ENCODE results near the gene WDR33.

The WDR33 gene

DNA sequence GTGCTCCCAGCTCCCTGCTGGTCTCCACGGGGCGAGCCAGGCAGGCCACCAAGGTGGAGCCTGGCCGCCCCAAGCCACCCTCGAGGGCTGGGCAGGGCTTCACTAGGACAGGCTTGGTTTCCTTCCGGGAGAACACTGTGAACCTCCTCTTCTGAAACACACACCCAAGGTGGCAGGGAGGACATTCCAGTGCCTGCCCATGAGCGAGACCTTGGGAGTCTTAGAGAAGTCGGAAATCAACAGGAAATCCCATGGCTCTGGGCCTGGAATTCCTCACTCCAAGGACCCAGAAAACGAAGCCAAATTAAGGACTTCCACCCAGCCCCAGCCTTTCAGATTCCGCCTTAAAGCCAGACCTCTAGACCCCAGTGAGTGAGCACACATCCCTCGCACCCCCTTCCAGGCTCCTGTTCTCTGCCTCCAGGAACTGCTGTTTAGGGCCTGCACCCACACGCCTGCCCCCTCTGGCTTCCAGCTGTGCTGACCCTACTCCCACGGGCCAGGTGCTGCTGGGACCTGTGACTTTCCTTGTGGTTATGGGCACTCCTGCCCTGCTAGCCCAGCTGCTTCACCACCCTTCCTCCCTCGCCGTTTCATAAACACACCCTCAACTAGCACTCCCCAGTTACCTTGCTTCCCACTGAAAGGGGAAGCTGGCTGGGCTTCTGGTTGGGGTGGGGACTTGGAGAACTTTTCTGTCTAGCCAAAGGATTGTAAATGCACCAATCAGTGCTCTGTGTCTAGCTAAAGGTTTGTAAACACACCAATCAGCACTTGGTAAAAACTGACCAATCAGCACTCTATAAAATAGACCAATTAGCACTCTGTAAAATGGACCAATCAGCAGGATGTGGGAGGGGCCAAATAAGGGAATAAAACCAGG is 151.3 kb downstream of the WDR33 start:
- no peak overlapping the region for H3K9ac ChIP-seq (ENCODE audit: low read length)
- H3K9me3 ChIP-seq (replicated peaks; ENCODE audit: insufficient read depth, low read length) = no peaks in the 10 kb centered on the region
- no peak overlapping the region for H3K4me2 ChIP-seq (ENCODE audit: low read depth, low read length)
- H3K27ac ChIP-seq (ENCODE audit: low read length) = no peak overlapping the region
- no peak overlapping the region for H3K4me3 ChIP-seq (ENCODE audit: low read length)
- H3K9me2 ChIP-seq (replicated peaks; ENCODE audit: insufficient read depth, low read length) = no peaks in the 10 kb centered on the region
- DNase-seq = no peak
- no peak overlapping the region for H2AFZ ChIP-seq (ENCODE audit: low read length)
- no peaks in the 10 kb centered on the region for H3F3A ChIP-seq (ENCODE audit: insufficient read depth, low read length)
- H3K4me1 ChIP-seq (ENCODE audit: low read length) = no peaks in the 10 kb centered on the region
- no peaks in the 10 kb centered on the region for H3K79me2 ChIP-seq (ENCODE audit: low read length)
- H3K27me3 ChIP-seq (replicated peaks; ENCODE audit: insufficient read depth, low read length) = peaks cover 5% of the 10 kb centered on the region; the same call in 1 of the 2 replicates
- no peaks in the 10 kb centered on the region for H4K20me1 ChIP-seq (ENCODE audit: insufficient read depth, low read length)
- TF ChIP-seq, protein P1, sequence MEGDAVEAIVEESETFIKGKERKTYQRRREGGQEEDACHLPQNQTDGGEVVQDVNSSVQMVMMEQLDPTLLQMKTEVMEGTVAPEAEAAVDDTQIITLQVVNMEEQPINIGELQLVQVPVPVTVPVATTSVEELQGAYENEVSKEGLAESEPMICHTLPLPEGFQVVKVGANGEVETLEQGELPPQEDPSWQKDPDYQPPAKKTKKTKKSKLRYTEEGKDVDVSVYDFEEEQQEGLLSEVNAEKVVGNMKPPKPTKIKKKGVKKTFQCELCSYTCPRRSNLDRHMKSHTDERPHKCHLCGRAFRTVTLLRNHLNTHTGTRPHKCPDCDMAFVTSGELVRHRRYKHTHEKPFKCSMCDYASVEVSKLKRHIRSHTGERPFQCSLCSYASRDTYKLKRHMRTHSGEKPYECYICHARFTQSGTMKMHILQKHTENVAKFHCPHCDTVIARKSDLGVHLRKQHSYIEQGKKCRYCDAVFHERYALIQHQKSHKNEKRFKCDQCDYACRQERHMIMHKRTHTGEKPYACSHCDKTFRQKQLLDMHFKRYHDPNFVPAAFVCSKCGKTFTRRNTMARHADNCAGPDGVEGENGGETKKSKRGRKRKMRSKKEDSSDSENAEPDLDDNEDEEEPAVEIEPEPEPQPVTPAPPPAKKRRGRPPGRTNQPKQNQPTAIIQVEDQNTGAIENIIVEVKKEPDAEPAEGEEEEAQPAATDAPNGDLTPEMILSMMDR (IDR thresholded peaks at IDR 0.05; ENCODE audit: low read length) = no peak
- TF ChIP-seq EZH2 (optimal IDR thresholded peaks at IDR 0.05; ENCODE audit: low read depth, low read length) (no peak), EZH2phosphoT487 (IDR thresholded peaks at IDR 0.05; ENCODE audit: low read length) (no peak)
- H3K36me3 ChIP-seq (replicated peaks; ENCODE audit: insufficient read depth, low read length) = no peaks in the 10 kb centered on the region

DNA sequence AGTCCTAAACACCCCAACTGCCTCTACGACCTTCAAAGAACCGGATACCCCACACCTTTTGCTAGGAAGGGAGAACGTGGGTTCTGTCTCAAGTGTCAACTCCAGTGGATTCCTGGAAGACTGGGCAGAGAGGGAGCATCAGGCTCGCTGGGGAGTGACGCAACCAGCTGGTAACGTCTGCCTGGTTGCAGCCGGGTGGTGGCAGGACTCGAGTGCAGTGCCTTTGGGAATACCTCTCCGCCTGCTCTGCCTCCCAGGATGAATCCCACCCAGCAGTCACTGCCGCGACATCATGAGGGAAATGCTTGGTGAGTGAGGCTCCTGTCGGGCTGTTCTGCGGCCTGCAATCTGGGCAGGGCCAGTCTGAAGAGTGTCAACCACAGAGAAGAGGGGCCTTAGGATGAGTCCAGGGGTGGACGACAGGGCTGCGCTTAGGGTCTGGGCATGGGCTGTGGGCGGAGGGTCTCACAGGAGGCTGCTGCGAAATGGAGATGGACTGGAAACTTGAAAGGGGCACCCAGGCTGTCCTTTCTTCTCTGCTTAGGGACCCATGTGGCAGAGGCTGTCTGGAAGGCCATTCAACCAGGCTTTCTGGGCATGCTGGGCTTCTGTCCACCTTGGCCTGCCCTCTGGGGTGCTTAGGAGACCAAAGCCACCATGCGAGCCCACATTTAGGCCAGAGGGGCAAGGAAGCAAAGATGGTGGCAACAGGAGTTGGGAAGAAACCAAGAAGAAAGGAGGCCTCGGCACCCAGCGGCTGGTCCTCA is 152.1 kb downstream of the WDR33 start:
- H3K4me1 ChIP-seq (ENCODE audit: low read length) = no peaks in the 10 kb centered on the region
- H3K27me3 ChIP-seq (replicated peaks; ENCODE audit: insufficient read depth, low read length) = peaks cover 5% of the 10 kb centered on the region; the same call in 1 of the 2 replicates
- no peaks in the 10 kb centered on the region for H4K20me1 ChIP-seq (ENCODE audit: insufficient read depth, low read length)
- H3F3A ChIP-seq (ENCODE audit: insufficient read depth, low read length) = no peaks in the 10 kb centered on the region
- H3K9me3 ChIP-seq (replicated peaks; ENCODE audit: insufficient read depth, low read length) = no peaks in the 10 kb centered on the region
- no peak overlapping the region for H3K9ac ChIP-seq (ENCODE audit: low read length)
- DNase-seq = no peak
- H3K79me2 ChIP-seq (ENCODE audit: low read length) = no peaks in the 10 kb centered on the region
- no peaks in the 10 kb centered on the region for H3K36me3 ChIP-seq (replicated peaks; ENCODE audit: insufficient read depth, low read length)
- no peak overlapping the region for H3K27ac ChIP-seq (ENCODE audit: low read length)
- no peak overlapping the region for H3K4me3 ChIP-seq (ENCODE audit: low read length)
- H3K4me2 ChIP-seq (ENCODE audit: low read depth, low read length) = no peak overlapping the region
- TF ChIP-seq, protein P1 (IDR thresholded peaks at IDR 0.05; ENCODE audit: low read length) = no peak
- TF ChIP-seq EZH2phosphoT487 (IDR thresholded peaks at IDR 0.05; ENCODE audit: low read length) (no peak), EZH2 (optimal IDR thresholded peaks at IDR 0.05; ENCODE audit: low read depth, low read length) (no peak)
- H2AFZ ChIP-seq (ENCODE audit: low read length) = no peak overlapping the region
- no peaks in the 10 kb centered on the region for H3K9me2 ChIP-seq (replicated peaks; ENCODE audit: insufficient read depth, low read length)

DNA sequence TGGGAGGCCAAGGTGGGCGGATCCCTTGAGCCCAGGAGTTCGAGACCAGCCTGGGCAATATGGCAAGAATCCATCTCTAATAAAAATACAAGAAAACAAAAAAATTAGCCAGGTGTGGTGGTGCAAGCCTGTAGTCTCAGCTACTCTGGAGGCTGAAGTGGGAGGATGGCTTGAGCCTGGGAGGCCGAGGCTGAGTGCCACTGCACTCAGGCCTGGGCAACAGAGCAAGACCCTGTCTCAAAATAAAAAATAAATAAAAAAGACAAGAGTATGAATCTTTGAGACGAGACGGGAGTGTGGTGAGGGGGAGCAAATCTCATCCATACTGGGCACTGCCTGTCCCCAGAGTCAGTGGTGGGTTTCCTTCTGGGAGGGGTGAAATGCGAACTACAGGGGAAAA is 152.8 kb downstream of the WDR33 start:
- Histone ChIP-seq H3K9ac (ENCODE audit: low read length) (no peak overlapping the region), H2AFZ (ENCODE audit: low read length) (no peak overlapping the region), H3K4me2 (ENCODE audit: low read depth, low read length) (no peak overlapping the region), H4K20me1 (ENCODE audit: insufficient read depth, low read length) (no peaks in the 10 kb centered on the region), H3K4me3 (ENCODE audit: low read length) (no peak overlapping the region), H3K4me1 (ENCODE audit: low read length) (no peaks in the 10 kb centered on the region), H3F3A (ENCODE audit: insufficient read depth, low read length) (no peaks in the 10 kb centered on the region), H3K9me3 (replicated peaks; ENCODE audit: insufficient read depth, low read length) (no peaks in the 10 kb centered on the region), H3K27me3 (replicated peaks; ENCODE audit: insufficient read depth, low read length) (peaks cover 7% of the 10 kb centered on the region; the same call in 1 of the 2 replicates), H3K36me3 (replicated peaks; ENCODE audit: insufficient read depth, low read length) (no peaks in the 10 kb centered on the region), H3K79me2 (ENCODE audit: low read length) (no peaks in the 10 kb centered on the region), H3K27ac (ENCODE audit: low read length) (no peak overlapping the region), H3K9me2 (replicated peaks; ENCODE audit: insufficient read depth, low read length) (no peaks in the 10 kb centered on the region)
- TF ChIP-seq EZH2phosphoT487 (IDR thresholded peaks at IDR 0.05; ENCODE audit: low read length) (no peak), EZH2 (optimal IDR thresholded peaks at IDR 0.05; ENCODE audit: low read depth, low read length) (no peak)
- TF ChIP-seq, protein P1 (IDR thresholded peaks at IDR 0.05; ENCODE audit: low read length) = no peak
- no peak for DNase-seq
